Subcutaneous adipose tissue (tissue), 4 donors: ENCODE measurements around the gene SEPTIN1. TPM values are rescaled to one million over a fixed set of nuclear protein-coding genes. Genes with fewer than 3 reads are reported as not detected.

ENCODE experiments used
- CTCF ChIP-seq: fragments of 450-650 bp; IDR thresholded peaks from one replicate; pipeline ENCODE4 v1.5.1; 2016; ENCODE audit warnings: low read depth, mild to moderate bottlenecking, control low read depth, antibody characterized with exemption, moderate library complexity
- total RNA-seq, 4 donors: library from RNA; depleted of rRNA; stranded (reverse); fragments of >200 nt; gene quantifications; one replicate each; pipeline ENCODE4 v1.1.0, GENCODE V29; 2016

Gene SEPTIN1
- total RNA-seq, 4 donors from 2014 or later, result 0.33 to 4.4 (median 1.8) TPM

- TF ChIP-seq CTCF, result no peak
These were observed 1.2 kb upstream of the SEPTIN1 start for GRCh38 chr16:30383521-30383920.

- TF ChIP-seq CTCF, result no peak
These were observed 895 bp downstream of the SEPTIN1 start for GRCh38 chr16:30381291-30382041.

- TF ChIP-seq CTCF, result no peak
These were observed 1.6 kb downstream of the SEPTIN1 start for GRCh38 chr16:30380803-30381208.

- TF ChIP-seq CTCF, result no peak
These were observed 2.1 kb downstream of the SEPTIN1 start for GRCh38 chr16:30380072-30380802.

GRCh38 chr16:30379158-30379783, 3.1 kb downstream of the SEPTIN1 start:
- TF ChIP-seq CTCF, result no peak

- no peak for TF ChIP-seq CTCF
These were observed 3.9 kb downstream of the SEPTIN1 start for GRCh38 chr16:30378236-30379157.
